ENCODE measurements around the gene SCGB1D4.

SCGB1D4 gene

GRCh38 chr11:62309991-62310390 lies 11.1 kb upstream of the SCGB1D4 start:
- Histone ChIP-seq H3F3A (ENCODE audit: low read depth) (no peaks in the 10 kb centered on the region), H3K36me3 (ENCODE audit: insufficient read depth, low read length) (no peaks in the 10 kb centered on the region), H3K9me3 (ENCODE audit: insufficient read depth, low read depth, low read length) (no peaks in the 10 kb centered on the region), H4K20me1 (ENCODE audit: insufficient read depth, low read length, poor library complexity, severe bottlenecking) (no peaks in the 10 kb centered on the region), H3K4me2 (ENCODE audit: low read depth, low read length, poor library complexity, severe bottlenecking) (no peak overlapping the region), H3K4me1 (ENCODE audit: insufficient read depth, low read length, poor library complexity, severe bottlenecking) (no peaks in the 10 kb centered on the region), H3K9ac (ENCODE audit: low read depth, low read length, poor library complexity, severe bottlenecking) (no peak overlapping the region), H3K9me2 (replicated peaks; ENCODE audit: low read depth, low read length) (no peaks in the 10 kb centered on the region), H3K79me2 (ENCODE audit: insufficient read depth, low read length) (no peaks in the 10 kb centered on the region), H3K4me3 (ENCODE audit: low read length, poor library complexity, severe bottlenecking) (no peak overlapping the region), H3K27me3 (ENCODE audit: insufficient read depth, low read length, poor library complexity, severe bottlenecking) (no peaks in the 10 kb centered on the region), H2AFZ (ENCODE audit: low read length) (no peak overlapping the region)
- TF ChIP-seq CTCF (conservative IDR thresholded peaks at IDR 0.05; ENCODE audit: low read length), result no peak
- TF ChIP-seq EZH2phosphoT487 (IDR thresholded peaks at IDR 0.05; ENCODE audit: borderline replicate concordance), result no peak

GRCh38 chr11:62307950-62308349 lies 9.1 kb upstream of the SCGB1D4 start:
- H3K79me2 ChIP-seq (ENCODE audit: insufficient read depth, low read length), result no peaks in the 10 kb centered on the region
- H3K9me2 ChIP-seq (replicated peaks; ENCODE audit: low read depth, low read length), result no peaks in the 10 kb centered on the region
- H3K9me3 ChIP-seq (ENCODE audit: insufficient read depth, low read depth, low read length), result no peaks in the 10 kb centered on the region
- no peaks in the 10 kb centered on the region for H3F3A ChIP-seq (ENCODE audit: low read depth)
- no peaks in the 10 kb centered on the region for H3K4me1 ChIP-seq (ENCODE audit: insufficient read depth, low read length, poor library complexity, severe bottlenecking)
- H3K36me3 ChIP-seq (ENCODE audit: insufficient read depth, low read length), result no peaks in the 10 kb centered on the region
- no peak for TF ChIP-seq EZH2phosphoT487 (IDR thresholded peaks at IDR 0.05; ENCODE audit: borderline replicate concordance)
- TF ChIP-seq CTCF (conservative IDR thresholded peaks at IDR 0.05; ENCODE audit: low read length), result no peak
- H2AFZ ChIP-seq (ENCODE audit: low read length), result no peak overlapping the region
- H3K4me2 ChIP-seq (ENCODE audit: low read depth, low read length, poor library complexity, severe bottlenecking), result no peak overlapping the region
- H4K20me1 ChIP-seq (ENCODE audit: insufficient read depth, low read length, poor library complexity, severe bottlenecking), result no peaks in the 10 kb centered on the region
- no peaks in the 10 kb centered on the region for H3K27me3 ChIP-seq (ENCODE audit: insufficient read depth, low read length, poor library complexity, severe bottlenecking)
- no peak overlapping the region for H3K9ac ChIP-seq (ENCODE audit: low read depth, low read length, poor library complexity, severe bottlenecking)
- no peak overlapping the region for H3K4me3 ChIP-seq (ENCODE audit: low read length, poor library complexity, severe bottlenecking)

DNA sequence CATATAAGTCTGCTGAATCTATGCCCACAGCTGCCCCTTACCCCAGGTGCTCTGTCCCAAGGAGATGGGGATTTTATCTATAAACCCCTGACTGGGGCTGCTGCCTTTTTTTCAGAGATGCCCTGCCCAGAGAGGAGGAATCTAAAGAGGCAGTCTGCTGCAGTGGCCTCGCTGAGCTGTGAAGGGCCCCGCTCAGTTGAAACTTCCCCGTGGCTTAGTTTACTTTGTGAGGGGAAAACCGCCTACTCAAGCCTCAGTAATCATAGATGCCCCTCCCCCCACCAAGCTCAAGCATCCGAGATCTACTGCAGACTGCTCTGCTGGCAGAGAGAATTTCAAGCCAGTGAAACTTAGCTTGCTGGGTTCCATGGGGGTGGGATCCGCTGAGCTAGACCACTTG lies 7.4 kb upstream of the SCGB1D4 start:
- Histone ChIP-seq H3K9me2 (replicated peaks; ENCODE audit: low read depth, low read length) (no peaks in the 10 kb centered on the region), H3K27me3 (ENCODE audit: insufficient read depth, low read length, poor library complexity, severe bottlenecking) (no peaks in the 10 kb centered on the region), H2AFZ (ENCODE audit: low read length) (no peak overlapping the region), H3K9me3 (ENCODE audit: insufficient read depth, low read depth, low read length) (no peaks in the 10 kb centered on the region), H3K9ac (ENCODE audit: low read depth, low read length, poor library complexity, severe bottlenecking) (no peak overlapping the region), H3K4me2 (ENCODE audit: low read depth, low read length, poor library complexity, severe bottlenecking) (no peak overlapping the region), H3F3A (ENCODE audit: low read depth) (no peaks in the 10 kb centered on the region), H3K36me3 (ENCODE audit: insufficient read depth, low read length) (no peaks in the 10 kb centered on the region), H3K79me2 (ENCODE audit: insufficient read depth, low read length) (no peaks in the 10 kb centered on the region), H3K4me3 (ENCODE audit: low read length, poor library complexity, severe bottlenecking) (no peak overlapping the region), H4K20me1 (ENCODE audit: insufficient read depth, low read length, poor library complexity, severe bottlenecking) (no peaks in the 10 kb centered on the region), H3K4me1 (ENCODE audit: insufficient read depth, low read length, poor library complexity, severe bottlenecking) (no peaks in the 10 kb centered on the region)
- no peak for TF ChIP-seq EZH2phosphoT487 (IDR thresholded peaks at IDR 0.05; ENCODE audit: borderline replicate concordance)
- TF ChIP-seq CTCF (conservative IDR thresholded peaks at IDR 0.05; ENCODE audit: low read length), result no peak
